ENCODE data around the gene ACLY.

The ACLY gene

DNA sequence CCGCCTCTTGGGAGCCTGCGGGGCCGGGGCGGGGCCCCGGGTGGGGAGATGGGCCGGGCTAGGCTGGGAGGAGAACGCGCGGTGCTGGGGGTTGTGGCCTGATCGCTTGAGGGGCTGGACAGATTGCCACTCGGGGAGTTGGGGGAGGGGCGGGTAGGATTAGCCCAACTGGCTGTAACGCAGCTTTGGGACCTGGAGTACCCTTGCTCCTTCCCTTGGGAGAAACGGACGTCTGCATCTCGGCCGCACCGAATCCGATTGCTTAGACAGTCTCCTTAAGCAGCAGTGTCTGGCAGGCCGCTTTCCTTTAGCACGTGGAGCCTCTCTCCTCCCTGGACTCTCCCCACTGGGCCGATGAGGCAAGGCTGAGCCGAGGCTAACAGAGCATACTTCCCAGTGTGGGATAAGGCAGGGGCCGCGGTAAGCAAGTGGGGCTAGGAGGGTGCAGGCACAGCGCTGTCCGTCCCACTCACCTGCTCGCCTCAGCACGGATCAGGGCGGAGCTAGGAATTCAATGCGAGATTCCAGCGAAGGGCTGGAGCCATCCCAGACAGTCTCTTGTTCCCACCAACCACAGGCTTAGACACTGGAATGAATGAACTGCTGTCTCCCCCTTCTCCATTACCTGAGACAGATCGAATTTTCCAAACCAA is 540 bp upstream of the ACLY start:
- H3K4me1 ChIP-seq (ENCODE audit: insufficient read depth, low read length) = peaks cover 25% of the 10 kb centered on the region; the same call in 1 of the 2 replicates
- peak overlapping the region; percentile 15 for H3K27ac ChIP-seq (ENCODE audit: low read length)
- H3K9ac ChIP-seq (ENCODE audit: low read depth, low read length) = peak overlapping the region; percentile 80; the same call in 1 of the 2 replicates
- H3K4me3 ChIP-seq (ENCODE audit: low read length) = peak overlapping the region; percentile 73
- peaks cover 8% of the 10 kb centered on the region; the same call in 1 of the 2 replicates for H3K36me3 ChIP-seq (ENCODE audit: insufficient read depth, low read depth, low read length)
- no peaks in the 10 kb centered on the region for H3K27me3 ChIP-seq (ENCODE audit: insufficient read depth, low read length)
- H3K9me3 ChIP-seq (ENCODE audit: insufficient read depth, low read depth, low read length) = no peaks in the 10 kb centered on the region

DNA sequence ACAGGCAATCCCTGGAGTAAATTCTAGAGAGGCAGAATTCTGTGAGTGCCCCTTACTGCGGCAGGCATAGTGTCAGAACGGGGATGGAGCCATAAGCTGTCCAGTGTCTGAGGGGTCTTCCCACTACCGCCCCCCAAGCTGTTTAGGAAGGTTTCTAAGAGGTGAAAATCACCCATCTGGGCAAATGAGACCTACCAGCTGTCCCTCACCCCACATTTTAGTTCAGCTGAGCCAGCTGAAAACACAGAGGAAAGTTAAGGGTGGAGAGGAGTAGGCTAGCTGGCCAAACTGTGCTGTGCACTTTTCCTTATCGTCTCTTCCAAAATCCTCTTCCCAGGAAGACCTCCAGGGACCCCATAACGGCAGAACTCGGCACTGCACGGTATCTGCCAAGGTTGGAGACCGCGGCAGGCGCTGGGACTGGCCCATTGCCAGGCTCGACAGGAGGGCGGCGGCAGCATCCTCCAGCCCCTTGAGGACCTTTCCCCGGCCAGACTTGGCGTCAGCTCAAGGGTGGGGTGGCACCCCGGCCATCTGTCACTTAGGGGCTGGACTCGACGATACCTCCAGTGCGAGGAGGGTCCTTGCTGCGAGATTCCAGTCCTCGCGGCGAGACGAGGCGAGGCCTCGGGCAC is 955 bp downstream of the ACLY start:
- Histone ChIP-seq H3K36me3 (ENCODE audit: insufficient read depth, low read depth, low read length) (peaks cover 22% of the 10 kb centered on the region), H3K4me3 (ENCODE audit: low read length) (peak overlapping the region; percentile 97), H3K27me3 (ENCODE audit: insufficient read depth, low read length) (no peaks in the 10 kb centered on the region), H3K9ac (ENCODE audit: low read depth, low read length) (peak overlapping the region; percentile 98), H3K9me3 (ENCODE audit: insufficient read depth, low read depth, low read length) (no peaks in the 10 kb centered on the region), H3K27ac (ENCODE audit: low read length) (peak overlapping the region; percentile 95), H3K4me1 (ENCODE audit: insufficient read depth, low read length) (peaks cover 25% of the 10 kb centered on the region; the same call in 1 of the 2 replicates)

- peak overlapping the region; percentile 98; the same call in 1 of the 2 replicates for H3K9ac ChIP-seq (ENCODE audit: low read depth, low read length)
- no peak overlapping the region for H3K27ac ChIP-seq (ENCODE audit: low read length)
- no peaks in the 10 kb centered on the region for H3K9me3 ChIP-seq (ENCODE audit: insufficient read depth, low read depth, low read length)
- no peaks in the 10 kb centered on the region for H3K27me3 ChIP-seq (ENCODE audit: insufficient read depth, low read length)
- peaks cover 25% of the 10 kb centered on the region; the same call in 1 of the 2 replicates for H3K4me1 ChIP-seq (ENCODE audit: insufficient read depth, low read length)
- peak overlapping the region; percentile 97 for H3K4me3 ChIP-seq (ENCODE audit: low read length)
- peaks cover 28% of the 10 kb centered on the region for H3K36me3 ChIP-seq (ENCODE audit: insufficient read depth, low read depth, low read length)
Measured at GRCh38 chr17:41917192-41917591, 1.6 kb downstream of the ACLY start.

DNA sequence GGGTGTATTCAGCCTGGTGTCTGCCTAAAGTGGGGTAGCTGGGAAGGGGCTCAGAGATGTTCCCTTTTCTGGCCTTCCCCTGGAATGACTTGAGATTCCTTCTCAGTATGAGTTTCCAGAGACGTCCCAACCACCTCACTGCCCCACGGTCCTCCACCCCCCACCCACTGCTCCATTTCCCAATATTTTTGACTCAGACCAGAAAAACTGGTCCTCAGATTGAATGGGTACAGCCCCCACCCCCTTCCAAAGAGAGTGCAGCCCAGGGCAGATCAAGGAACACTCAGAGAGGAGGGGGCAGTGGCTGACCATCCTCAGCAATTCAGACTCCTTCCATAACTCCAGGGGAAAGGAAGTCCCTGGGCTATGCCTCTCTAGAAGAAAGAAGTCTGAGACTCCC is 3.2 kb downstream of the ACLY start:
- H3K36me3 ChIP-seq (ENCODE audit: insufficient read depth, low read depth, low read length) = peaks cover 45% of the 10 kb centered on the region
- no peak overlapping the region for H3K27ac ChIP-seq (ENCODE audit: low read length)
- peak overlapping the region; percentile 10; the same call in 1 of the 2 replicates for H3K9ac ChIP-seq (ENCODE audit: low read depth, low read length)
- H3K4me3 ChIP-seq (ENCODE audit: low read length) = peak overlapping the region; percentile 37; the same call in 1 of the 2 replicates
- H3K4me1 ChIP-seq (ENCODE audit: insufficient read depth, low read length) = peaks cover 25% of the 10 kb centered on the region; the same call in 1 of the 2 replicates
- no peaks in the 10 kb centered on the region for H3K9me3 ChIP-seq (ENCODE audit: insufficient read depth, low read depth, low read length)
- no peaks in the 10 kb centered on the region for H3K27me3 ChIP-seq (ENCODE audit: insufficient read depth, low read length)

DNA sequence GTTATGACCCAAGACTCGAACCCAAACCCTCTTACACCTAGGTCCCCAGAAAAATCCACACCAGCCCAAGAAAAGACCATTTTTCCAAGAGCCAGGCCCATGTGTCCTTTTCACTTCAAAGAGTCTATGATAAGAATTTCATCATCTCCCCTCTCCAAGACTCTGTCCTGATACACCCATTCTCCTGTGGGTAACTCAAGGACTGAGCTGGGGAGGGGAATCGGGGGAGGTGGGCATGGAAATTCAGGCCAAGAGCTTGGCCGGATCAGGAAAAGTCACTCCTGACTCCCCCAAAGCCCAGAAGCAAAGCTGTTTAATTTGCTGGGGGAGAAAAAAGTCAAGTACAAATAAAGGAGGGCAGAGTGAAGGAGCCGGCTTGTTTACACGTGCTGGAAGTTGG is 3.7 kb downstream of the ACLY start:
- Histone ChIP-seq H3K4me3 (ENCODE audit: low read length) (no peak overlapping the region), H3K27ac (ENCODE audit: low read length) (no peak overlapping the region), H3K36me3 (ENCODE audit: insufficient read depth, low read depth, low read length) (peaks cover 50% of the 10 kb centered on the region), H3K9ac (ENCODE audit: low read depth, low read length) (peak overlapping the region; percentile 13; the same call in 1 of the 2 replicates), H3K4me1 (ENCODE audit: insufficient read depth, low read length) (peaks cover 22% of the 10 kb centered on the region; the same call in 1 of the 2 replicates), H3K27me3 (ENCODE audit: insufficient read depth, low read length) (no peaks in the 10 kb centered on the region), H3K9me3 (ENCODE audit: insufficient read depth, low read depth, low read length) (no peaks in the 10 kb centered on the region)

DNA sequence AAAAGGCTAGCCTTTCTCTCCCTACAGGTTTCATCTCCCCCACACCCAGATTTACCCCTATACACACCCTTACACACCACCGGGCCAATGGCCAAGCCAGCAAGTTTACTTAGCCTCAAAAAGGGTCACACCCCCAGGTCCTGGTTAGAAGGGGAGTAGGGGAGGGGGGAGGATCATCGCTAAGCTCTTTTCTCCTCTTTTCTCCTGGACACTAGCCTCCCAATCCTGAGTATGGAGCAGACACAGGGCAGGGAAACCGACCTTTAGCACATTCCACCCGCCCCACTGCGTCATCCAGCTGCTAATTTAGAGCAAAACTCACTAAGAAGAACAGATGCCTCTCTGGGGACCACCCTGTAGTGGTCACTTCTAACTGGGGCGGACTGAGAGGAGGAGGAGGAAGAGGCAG is 4.4 kb downstream of the ACLY start:
- H3K9me3 ChIP-seq (ENCODE audit: insufficient read depth, low read depth, low read length) = no peaks in the 10 kb centered on the region
- H3K36me3 ChIP-seq (ENCODE audit: insufficient read depth, low read depth, low read length) = peaks cover 57% of the 10 kb centered on the region
- H3K27me3 ChIP-seq (ENCODE audit: insufficient read depth, low read length) = no peaks in the 10 kb centered on the region
- H3K27ac ChIP-seq (ENCODE audit: low read length) = no peak overlapping the region
- no peak overlapping the region for H3K4me3 ChIP-seq (ENCODE audit: low read length)
- H3K9ac ChIP-seq (ENCODE audit: low read depth, low read length) = peak overlapping the region; percentile 13; the same call in 1 of the 2 replicates
- H3K4me1 ChIP-seq (ENCODE audit: insufficient read depth, low read length) = peaks cover 18% of the 10 kb centered on the region; the same call in 1 of the 2 replicates

DNA sequence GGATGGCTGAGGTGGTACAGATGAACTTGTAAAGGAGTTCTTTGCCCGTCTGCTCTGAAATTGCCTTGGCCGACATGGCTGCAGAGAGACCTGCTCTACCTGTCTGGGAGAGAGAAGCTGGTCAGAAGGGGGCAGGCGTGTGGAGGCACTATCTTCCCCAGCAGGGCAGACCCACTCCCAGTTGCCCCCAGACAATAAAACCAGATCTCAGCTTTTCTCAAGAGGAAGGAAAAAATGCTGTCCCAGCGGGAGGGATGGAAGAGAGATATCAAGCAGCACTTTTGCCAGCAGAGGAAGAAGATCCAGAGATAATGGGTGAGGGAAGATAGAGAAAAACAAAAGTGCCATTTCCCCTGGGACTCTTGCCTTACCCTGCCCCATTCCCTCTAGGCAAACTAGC is 5.0 kb downstream of the ACLY start:
- no peak overlapping the region for H3K4me3 ChIP-seq (ENCODE audit: low read length)

GRCh38 chr17:41912925-41913324 is 5.8 kb downstream of the ACLY start:
- Histone ChIP-seq H3K4me3 (ENCODE audit: low read length) (no peak overlapping the region), H3K36me3 (ENCODE audit: insufficient read depth, low read depth, low read length) (peaks cover 71% of the 10 kb centered on the region), H3K4me1 (ENCODE audit: insufficient read depth, low read length) (peaks cover 18% of the 10 kb centered on the region; the same call in 1 of the 2 replicates), H3K9me3 (ENCODE audit: insufficient read depth, low read depth, low read length) (no peaks in the 10 kb centered on the region), H3K9ac (ENCODE audit: low read depth, low read length) (no peak overlapping the region), H3K27me3 (ENCODE audit: insufficient read depth, low read length) (no peaks in the 10 kb centered on the region), H3K27ac (ENCODE audit: low read length) (no peak overlapping the region)

More for the DNA sequence above, 5.0 kb downstream of the ACLY start:
- Histone ChIP-seq H3K9ac (ENCODE audit: low read depth, low read length) (no peak overlapping the region), H3K4me1 (ENCODE audit: insufficient read depth, low read length) (peaks cover 18% of the 10 kb centered on the region; the same call in 1 of the 2 replicates), H3K36me3 (ENCODE audit: insufficient read depth, low read depth, low read length) (peaks cover 62% of the 10 kb centered on the region), H3K27ac (ENCODE audit: low read length) (no peak overlapping the region), H3K27me3 (ENCODE audit: insufficient read depth, low read length) (no peaks in the 10 kb centered on the region), H3K9me3 (ENCODE audit: insufficient read depth, low read depth, low read length) (no peaks in the 10 kb centered on the region)

DNA sequence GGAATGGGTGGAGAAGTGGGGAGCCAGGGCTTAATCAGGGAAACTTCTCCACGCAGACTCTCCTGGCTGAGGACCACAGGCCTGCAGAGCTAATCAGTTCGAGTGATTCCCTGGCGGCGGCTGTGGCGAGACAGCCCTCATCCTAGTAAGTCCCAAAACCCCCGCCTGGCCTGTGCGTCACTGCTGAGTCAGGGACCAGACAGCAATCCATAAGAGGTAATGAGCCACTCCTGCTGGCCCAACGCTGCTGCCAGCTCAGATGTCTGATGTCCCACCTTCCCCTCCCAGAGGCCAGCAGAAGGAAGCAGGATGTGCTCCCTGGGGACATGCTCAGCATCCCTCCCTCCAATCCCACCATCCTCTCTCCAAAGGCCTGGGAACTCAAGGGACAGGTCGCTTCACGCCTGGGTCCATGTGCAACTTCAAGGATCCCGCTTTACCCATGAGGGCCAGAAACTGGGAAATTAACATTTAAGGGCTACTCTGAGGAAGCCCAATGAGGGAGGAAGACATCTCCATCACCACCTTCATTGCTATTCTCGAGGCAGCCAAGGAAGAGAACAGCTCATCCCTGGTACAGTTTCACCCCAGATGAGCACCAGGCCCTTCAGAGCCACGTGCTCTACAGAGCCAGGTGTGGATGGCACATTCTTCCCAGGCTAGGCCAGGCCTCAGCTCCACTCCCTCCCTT is 7.9 kb downstream of the ACLY start:
- Histone ChIP-seq H3K27ac (ENCODE audit: low read length) (no peak overlapping the region), H3K4me3 (ENCODE audit: low read length) (no peak overlapping the region), H3K9me3 (ENCODE audit: insufficient read depth, low read depth, low read length) (no peaks in the 10 kb centered on the region), H3K36me3 (ENCODE audit: insufficient read depth, low read depth, low read length) (peaks cover 92% of the 10 kb centered on the region), H3K4me1 (ENCODE audit: insufficient read depth, low read length) (peaks cover 8% of the 10 kb centered on the region; the same call in 1 of the 2 replicates), H3K9ac (ENCODE audit: low read depth, low read length) (no peak overlapping the region), H3K27me3 (ENCODE audit: insufficient read depth, low read length) (no peaks in the 10 kb centered on the region)

DNA sequence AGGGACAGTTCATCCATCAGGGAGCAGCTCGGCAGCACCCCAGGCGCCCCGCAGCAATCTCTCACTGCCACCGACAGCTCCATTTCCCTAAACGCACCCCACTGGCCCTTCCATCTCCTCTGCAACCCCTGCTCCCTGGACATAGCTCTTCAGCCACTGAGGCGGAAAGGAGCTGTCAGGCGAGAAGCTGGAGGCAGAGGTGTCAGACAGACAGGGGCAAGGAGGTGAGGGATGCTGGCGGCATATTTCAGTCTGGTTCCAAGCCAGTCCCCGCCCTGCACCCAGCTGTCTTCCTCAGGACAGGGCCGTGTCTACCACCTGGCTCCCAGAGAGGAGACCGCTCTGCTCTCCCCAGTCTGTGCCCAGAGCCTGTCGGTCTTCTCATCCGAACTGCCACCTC is 9.7 kb downstream of the ACLY start:
- Histone ChIP-seq H3K9ac (ENCODE audit: low read depth, low read length) (no peak overlapping the region), H3K27ac (ENCODE audit: low read length) (no peak overlapping the region), H3K4me1 (ENCODE audit: insufficient read depth, low read length) (no peaks in the 10 kb centered on the region; the same call in 1 of the 2 replicates), H3K4me3 (ENCODE audit: low read length) (no peak overlapping the region), H3K9me3 (ENCODE audit: insufficient read depth, low read depth, low read length) (no peaks in the 10 kb centered on the region), H3K36me3 (ENCODE audit: insufficient read depth, low read depth, low read length) (peaks cover 100% of the 10 kb centered on the region), H3K27me3 (ENCODE audit: insufficient read depth, low read length) (no peaks in the 10 kb centered on the region)

DNA sequence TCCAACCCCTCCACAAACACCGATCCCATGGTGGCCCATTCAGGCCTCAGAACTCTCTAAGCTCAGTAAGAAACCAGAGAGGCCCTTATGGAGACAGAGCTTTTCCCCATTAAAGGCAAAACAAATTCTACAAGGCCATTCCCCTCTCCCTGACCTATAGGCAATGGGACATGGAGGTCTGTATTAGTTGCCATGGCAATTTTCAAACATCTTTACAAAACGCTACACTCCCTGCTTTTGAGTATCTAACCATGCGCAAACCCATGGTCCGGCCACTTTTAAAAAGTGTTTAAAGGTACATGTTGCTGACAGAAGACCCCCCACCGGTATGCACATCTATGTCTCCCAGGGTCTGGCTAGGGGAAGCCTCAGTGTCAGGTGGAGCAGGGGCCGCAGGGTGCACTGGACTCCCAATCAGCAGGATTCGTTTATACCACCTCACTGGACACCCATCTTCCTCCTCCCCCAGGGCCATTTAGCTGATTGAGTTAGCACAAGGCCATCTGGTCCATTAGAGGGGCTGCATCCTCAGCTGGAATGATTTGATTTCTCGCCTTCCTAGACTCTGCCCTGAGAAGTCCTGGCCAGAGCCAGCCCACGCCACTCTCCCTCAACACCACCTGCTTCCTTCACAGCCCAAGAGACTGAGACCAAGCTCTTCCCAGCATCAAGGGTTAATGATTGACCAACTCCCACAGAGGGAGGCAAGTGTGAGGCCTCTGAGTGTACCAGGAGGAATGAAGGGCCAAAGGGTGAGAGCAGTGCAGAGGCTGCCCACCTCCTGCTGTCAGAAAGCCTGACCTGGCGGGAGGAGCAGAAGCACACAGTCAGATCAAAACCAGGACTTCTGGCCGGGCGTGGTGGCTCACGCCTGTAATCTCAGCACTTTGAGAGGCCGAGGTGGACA is 10.9 kb downstream of the ACLY start:
- H3K27ac ChIP-seq (ENCODE audit: low read length) = no peak overlapping the region
- no peaks in the 10 kb centered on the region for H3K27me3 ChIP-seq (ENCODE audit: insufficient read depth, low read length)
- H3K36me3 ChIP-seq (ENCODE audit: insufficient read depth, low read depth, low read length) = peaks cover 98% of the 10 kb centered on the region
- H3K9ac ChIP-seq (ENCODE audit: low read depth, low read length) = no peak overlapping the region
- H3K4me1 ChIP-seq (ENCODE audit: insufficient read depth, low read length) = no peaks in the 10 kb centered on the region
- H3K4me3 ChIP-seq (ENCODE audit: low read length) = no peak overlapping the region
- no peaks in the 10 kb centered on the region for H3K9me3 ChIP-seq (ENCODE audit: insufficient read depth, low read depth, low read length)

Measured in iPS-20b (cell line).